ENCODE results near the gene MGARP. TPM values are rescaled to one million over a fixed set of nuclear protein-coding genes. Genes with fewer than 3 reads are reported as not detected.
"Not testable (repeated sequence)": the region's sequence is repeated elsewhere in the genome, so short reads cannot be mapped to it uniquely, and the experiment has no call there.

The MGARP gene
- total RNA-seq, 1 donor from 2014 or later, result 0.53 TPM

GRCh38 chr4:139273835-139274234 is 6.2 kb downstream of the MGARP start:
- H3K27me3 ChIP-seq (ENCODE audit: control insufficient read depth, insufficient read depth, low read length), result no peaks in the 10 kb centered on the region
- no peaks in the 10 kb centered on the region for H3K36me3 ChIP-seq (ENCODE audit: control insufficient read depth, insufficient read depth, low read length)
- no peak overlapping the region for H3K4me3 ChIP-seq (ENCODE audit: low read depth, low read length)
- DNase-seq (ENCODE audit: low read depth) (no peak), FAIRE-seq (no peak)
- TF ChIP-seq CTCF (IDR thresholded peaks at IDR 0.05; ENCODE audit: insufficient read depth, low read length, severe bottlenecking), result no peak

- no peak for TF ChIP-seq CTCF (IDR thresholded peaks at IDR 0.05; ENCODE audit: insufficient read depth, low read length, severe bottlenecking)
- no peak for FAIRE-seq
- Histone ChIP-seq H3K36me3 (ENCODE audit: control insufficient read depth, insufficient read depth, low read length) (no peaks in the 10 kb centered on the region), H3K4me3 (ENCODE audit: low read depth, low read length) (no peak overlapping the region), H3K27me3 (ENCODE audit: control insufficient read depth, insufficient read depth, low read length) (no peaks in the 10 kb centered on the region)
- peak; percentile 43 for DNase-seq (ENCODE audit: low read depth)
These were observed 12.7 kb downstream of the MGARP start for GRCh38 chr4:139267301-139267700.

GRCh38 chr4:139266583-139267257 is 13.3 kb downstream of the MGARP start:
- Histone ChIP-seq H3K27me3 (ENCODE audit: control insufficient read depth, insufficient read depth, low read length) (no peaks in the 10 kb centered on the region), H3K36me3 (ENCODE audit: control insufficient read depth, insufficient read depth, low read length) (no peaks in the 10 kb centered on the region), H3K4me3 (ENCODE audit: low read depth, low read length) (no peak overlapping the region)
- peak; percentile 34 for DNase-seq (ENCODE audit: low read depth)
- no peak for TF ChIP-seq CTCF (IDR thresholded peaks at IDR 0.05; ENCODE audit: insufficient read depth, low read length, severe bottlenecking)
- no peak for FAIRE-seq

DNA sequence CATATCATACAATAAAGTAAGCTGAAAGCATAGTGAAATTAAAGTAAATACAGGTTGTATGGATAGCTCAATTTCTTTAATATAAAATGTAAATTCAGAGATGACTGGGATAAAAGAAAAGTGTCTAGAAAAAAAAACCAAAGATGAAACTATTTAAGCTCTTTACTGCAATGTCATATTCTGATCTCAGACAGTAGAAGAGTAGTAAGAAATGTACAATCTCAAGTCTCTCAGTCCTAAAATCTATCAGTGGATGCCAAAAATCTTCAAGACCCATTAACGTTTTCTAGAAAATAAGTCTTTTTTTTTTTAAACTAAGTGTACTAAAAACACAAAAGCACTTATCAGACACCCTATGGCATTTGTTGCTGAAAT is 13.8 kb downstream of the MGARP start:
- no peaks in the 10 kb centered on the region for H3K27me3 ChIP-seq (ENCODE audit: control insufficient read depth, insufficient read depth, low read length)
- FAIRE-seq (no peak), DNase-seq (ENCODE audit: low read depth) (no peak)
- H3K4me3 ChIP-seq (ENCODE audit: low read depth, low read length), result no peak overlapping the region
- H3K36me3 ChIP-seq (ENCODE audit: control insufficient read depth, insufficient read depth, low read length), result no peaks in the 10 kb centered on the region
- no peak for TF ChIP-seq CTCF (IDR thresholded peaks at IDR 0.05; ENCODE audit: insufficient read depth, low read length, severe bottlenecking)

DNA sequence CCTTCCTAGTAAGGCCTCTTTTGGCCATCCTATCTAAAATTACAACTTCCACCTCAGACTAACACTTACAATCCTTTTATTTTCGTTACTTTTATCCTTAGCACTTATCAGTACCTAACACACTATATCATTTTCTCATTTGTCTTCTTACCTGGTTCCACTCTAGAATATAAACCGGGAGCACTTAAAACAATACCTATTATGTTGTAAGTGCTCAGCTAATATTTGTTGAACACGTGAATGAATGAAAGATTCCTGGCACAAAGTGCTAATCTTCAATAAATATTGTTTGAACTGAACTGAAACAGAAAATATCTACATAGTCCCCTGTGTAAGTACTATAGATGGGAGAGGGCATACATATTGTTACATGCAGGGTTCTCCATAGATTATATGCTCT is 14.4 kb downstream of the MGARP start:
- no peak for TF ChIP-seq CTCF (IDR thresholded peaks at IDR 0.05; ENCODE audit: insufficient read depth, low read length, severe bottlenecking)
- Histone ChIP-seq H3K4me3 (ENCODE audit: low read depth, low read length) (no peak overlapping the region), H3K36me3 (ENCODE audit: control insufficient read depth, insufficient read depth, low read length) (no peaks in the 10 kb centered on the region), H3K27me3 (ENCODE audit: control insufficient read depth, insufficient read depth, low read length) (no peaks in the 10 kb centered on the region)
- FAIRE-seq (no peak), DNase-seq (ENCODE audit: low read depth) (no peak)

- H3K27me3 ChIP-seq (ENCODE audit: control insufficient read depth, insufficient read depth, low read length), result no peaks in the 10 kb centered on the region
- H3K36me3 ChIP-seq (ENCODE audit: control insufficient read depth, insufficient read depth, low read length), result no peaks in the 10 kb centered on the region
- no peak for FAIRE-seq
- no peak overlapping the region for H3K4me3 ChIP-seq (ENCODE audit: low read depth, low read length)
- TF ChIP-seq CTCF (IDR thresholded peaks at IDR 0.05; ENCODE audit: insufficient read depth, low read length, severe bottlenecking), result no peak
- DNase-seq (ENCODE audit: low read depth), result no peak
These were observed 23.7 kb downstream of the MGARP start for GRCh38 chr4:139256349-139256748.

- not testable (repeated sequence) for H3K36me3 ChIP-seq (ENCODE audit: control insufficient read depth, insufficient read depth, low read length); FAIRE-seq; H3K4me3 ChIP-seq (ENCODE audit: low read depth, low read length)
These were observed 24.4 kb downstream of the MGARP start for GRCh38 chr4:139255581-139255980.

More at GRCh38 chr4:139255581-139255980, 24.4 kb downstream of the MGARP start:
- H3K27me3 ChIP-seq (ENCODE audit: control insufficient read depth, insufficient read depth, low read length); DNase-seq (ENCODE audit: low read depth): not testable (repeated sequence)
